Stimulated activated CD4-positive, alpha-beta T cell treated with anti-CD3 and anti-CD28 coated beads, Interleukin-4, amount 100 ng/mL, for 1 hour (primary cell): ENCODE results near the gene NRXN2.

Experiments used
- DNase-seq: peaks from one replicate; pipeline ENCODE4 v3.0.0-alpha.2; 2020

The NRXN2 gene

GRCh38 chr11:64696045-64696444 is 27.0 kb downstream of the NRXN2 start:
- no peak for DNase-seq

GRCh38 chr11:64695548-64695947 is 27.4 kb downstream of the NRXN2 start:
- DNase-seq: no peak

DNA sequence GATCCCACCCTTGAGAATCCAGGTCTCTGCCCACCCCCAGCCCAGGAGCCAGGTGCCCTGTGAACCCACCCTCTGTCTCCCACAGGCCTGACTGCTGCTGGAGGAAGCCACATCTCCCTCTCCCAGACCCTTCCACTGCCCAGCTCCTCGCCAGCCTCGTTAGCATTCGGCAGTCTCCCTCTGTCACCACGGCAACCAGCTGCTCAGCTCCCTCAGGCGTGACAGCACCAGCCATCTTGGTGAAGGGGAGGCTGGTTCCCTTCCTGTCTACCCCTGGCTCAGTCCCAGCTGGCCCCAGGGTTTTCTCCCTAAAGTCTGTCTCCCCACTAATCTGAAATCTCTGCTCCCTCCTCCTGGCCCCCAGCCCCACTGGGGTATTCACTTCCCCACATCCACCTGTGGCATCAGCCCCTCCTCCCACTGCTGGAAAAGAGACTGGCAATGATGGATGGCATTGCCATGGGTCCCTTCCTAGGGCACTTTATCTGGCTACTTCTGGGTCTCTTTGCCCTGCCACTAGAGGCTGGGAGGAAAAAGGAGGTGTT is 28.1 kb downstream of the NRXN2 start:
- no peak for DNase-seq

DNA sequence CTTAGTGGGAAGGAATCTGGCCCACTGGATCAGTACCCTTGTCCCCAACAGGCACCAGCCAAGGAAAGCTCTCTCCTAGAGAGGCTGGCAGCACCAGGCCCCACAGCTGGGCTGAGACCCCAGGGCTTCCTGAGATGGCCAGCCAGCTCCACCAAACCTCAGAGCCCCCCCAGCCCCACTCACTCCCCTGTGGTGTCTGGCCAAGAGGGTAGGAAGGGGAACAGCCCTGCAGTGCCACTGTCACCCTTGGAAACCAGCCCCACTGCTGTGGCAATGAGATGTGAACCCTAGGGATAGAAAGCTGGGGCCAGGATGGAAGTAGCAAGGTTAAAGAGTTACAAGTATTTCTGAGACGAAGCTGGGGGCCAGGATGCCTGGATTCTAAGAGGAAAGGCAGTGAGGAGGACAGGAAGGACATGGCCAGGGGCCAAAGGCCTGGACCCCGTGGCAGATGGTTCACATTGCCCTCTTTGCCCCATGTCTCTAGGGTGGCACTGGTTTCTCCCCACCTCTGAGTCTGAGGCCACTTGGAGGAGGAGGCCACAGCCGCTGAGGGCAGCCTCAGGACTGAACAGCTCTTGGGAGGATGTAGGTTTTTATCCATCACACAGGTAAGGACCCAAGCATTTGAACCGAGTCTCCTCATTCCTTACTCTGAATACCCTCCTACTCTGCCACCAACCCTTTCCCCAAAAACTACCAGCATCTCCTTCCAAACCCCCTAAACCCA is 28.8 kb downstream of the NRXN2 start:
- DNase-seq: no peak

DNA sequence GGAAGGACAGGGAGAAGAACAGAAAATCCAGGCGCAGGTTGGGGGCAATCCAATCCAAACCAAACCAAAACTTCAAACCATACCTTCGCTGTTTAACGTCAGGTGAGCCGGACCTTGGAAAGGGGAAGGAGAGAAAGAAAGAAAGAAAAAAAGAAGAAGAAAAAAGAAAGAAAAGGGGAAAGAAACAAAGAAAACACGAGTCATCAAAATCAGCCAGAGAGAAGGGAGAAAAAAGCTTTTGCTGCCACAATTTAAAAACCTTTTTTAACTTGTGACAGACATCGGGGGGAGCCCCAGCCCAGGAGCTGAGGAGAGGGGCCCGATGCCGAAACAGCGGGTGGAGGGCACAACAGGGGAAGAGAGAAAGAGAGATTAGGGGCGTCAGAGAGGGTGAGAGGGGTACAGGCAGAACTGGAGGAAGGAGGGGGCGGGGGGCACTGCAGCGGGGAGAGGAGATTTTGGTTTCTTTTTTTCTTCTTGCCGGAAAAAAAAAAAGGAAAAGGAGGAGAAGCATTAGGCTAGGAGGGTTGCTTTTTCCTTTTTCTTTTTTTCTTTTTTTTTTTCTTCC is 30.1 kb downstream of the NRXN2 start:
- no peak for DNase-seq

DNA sequence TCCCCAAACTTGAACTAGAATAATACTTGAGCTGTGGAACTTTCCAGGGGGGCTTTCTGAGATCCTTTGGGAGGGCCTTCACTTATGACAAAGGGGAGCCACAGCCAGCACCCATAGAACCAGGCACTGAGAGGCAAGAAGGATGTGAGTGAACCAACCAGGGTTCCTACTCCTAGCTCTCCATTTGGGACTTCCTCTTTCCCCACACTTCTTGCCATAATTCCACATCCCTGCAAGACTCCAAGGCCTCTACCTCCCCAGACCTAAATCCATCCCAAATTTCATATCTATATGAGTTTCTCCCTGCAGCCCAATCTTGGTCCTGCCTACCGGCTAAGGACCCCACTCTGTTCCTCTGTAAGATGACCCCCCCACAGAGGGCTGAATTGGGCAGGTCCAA is 31.5 kb downstream of the NRXN2 start:
- DNase-seq: no peak

DNA sequence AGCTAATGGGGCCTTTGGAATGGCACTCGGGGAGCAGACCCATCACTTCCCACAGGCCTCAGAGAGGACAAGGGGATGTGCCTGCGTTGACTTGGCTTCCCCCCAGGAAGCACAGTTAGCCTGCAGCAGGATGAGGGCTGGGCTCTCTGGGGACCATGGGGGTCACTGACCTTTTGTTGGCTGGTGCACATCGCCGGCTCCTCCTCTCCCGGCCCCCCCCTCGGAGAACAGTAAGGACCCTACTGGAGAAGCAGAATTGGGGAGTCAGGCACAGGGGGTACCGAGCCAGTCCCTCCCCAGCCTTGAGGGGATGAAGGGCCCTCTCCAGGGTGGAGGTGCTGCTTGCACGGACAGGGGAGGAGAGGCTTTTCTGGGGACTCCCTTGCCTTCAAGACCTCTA is 32.8 kb downstream of the NRXN2 start:
- no peak for DNase-seq

DNA sequence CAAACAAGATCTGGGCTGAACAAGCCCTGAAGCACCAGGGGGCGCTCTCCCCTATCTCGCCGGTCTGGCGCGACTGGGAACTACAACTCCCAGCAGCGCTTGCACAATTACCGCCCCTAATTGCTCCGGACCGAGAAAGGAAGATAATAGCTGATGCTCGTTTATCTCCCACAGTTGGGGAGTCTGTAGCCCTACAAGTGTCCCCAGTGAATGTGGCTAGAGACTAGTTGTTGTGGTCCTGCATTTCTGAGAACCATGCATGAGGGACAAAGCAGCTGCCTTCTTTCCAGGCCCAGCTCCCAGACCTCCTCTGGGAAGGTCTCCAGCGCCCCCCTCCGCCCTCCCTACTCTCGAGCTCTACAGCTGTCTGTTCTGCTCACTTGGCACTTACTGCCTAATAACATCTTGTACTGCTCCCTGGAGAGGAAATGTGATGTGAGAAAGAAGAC is 34.4 kb downstream of the NRXN2 start:
- DNase-seq: peak; percentile 92

DNA sequence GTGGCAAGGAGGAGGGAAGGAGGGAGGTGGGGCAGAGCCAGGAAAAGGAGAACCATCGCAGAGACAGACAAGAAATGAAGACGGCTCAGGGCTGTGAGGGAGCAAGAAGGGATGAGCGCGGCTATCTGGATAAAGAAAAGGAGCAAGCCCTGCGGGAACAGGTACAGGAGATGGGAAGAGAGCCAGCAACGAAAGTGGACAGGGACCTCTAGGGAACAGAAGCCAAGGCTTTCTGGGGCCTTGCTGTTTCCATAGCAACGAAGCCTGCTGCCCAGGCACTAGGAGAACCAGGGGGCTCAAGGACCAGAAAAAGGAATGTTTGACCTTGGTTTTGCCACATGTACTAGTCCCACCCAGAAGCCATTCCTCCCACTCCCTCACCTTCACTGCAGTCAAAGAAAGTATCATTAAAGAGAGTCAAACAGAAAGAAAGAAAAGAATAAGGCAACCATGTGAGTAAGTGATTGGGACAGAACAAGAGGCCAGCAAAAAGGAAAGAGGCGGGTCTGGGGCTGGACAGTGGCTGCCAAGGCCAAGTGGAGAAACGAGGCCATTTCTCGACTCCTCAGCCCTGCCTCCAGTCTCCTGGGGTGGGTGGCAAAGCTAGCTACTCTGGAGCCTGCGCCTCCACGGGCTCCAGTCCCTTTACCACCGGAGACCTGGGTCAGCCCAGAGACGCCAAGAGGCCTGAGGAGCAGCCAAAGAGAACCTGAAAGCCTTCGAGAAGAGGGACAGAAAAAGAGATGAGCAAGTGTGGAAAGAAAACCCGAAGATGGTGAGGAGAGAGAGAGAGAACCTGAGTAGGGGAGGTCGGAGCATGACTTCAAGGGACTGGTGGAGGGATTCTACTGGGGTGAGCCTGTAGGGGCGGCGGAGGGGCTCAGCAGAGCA is 35.1 kb downstream of the NRXN2 start:
- no peak for DNase-seq

- no peak for DNase-seq
These were observed 35.8 kb downstream of the NRXN2 start for GRCh38 chr11:64687204-64687603.

- DNase-seq: no peak
These were observed 36.4 kb downstream of the NRXN2 start for GRCh38 chr11:64686466-64687170.

DNA sequence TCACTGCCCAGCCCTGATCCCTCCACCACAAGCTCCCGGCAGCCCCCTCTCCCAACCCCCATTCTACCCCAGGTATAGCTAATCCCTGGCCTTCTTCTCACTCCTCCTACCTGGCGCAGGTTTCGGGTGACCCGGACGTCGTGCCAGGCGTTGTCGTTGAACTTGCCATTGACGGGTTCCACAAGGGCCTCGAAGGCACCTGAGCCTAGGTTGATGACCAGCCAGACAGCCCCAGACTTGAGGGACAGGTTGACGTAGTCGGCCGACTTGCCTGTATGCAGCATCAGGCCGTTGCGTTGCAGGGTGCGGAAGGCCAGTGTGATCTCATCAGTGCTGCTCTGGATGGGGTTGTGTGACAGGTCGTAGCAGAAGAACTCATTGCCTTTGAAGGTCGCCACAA is 37.5 kb downstream of the NRXN2 start:
- DNase-seq: no peak

- DNase-seq: no peak
These were observed 38.6 kb downstream of the NRXN2 start for GRCh38 chr11:64684357-64684756.

DNA sequence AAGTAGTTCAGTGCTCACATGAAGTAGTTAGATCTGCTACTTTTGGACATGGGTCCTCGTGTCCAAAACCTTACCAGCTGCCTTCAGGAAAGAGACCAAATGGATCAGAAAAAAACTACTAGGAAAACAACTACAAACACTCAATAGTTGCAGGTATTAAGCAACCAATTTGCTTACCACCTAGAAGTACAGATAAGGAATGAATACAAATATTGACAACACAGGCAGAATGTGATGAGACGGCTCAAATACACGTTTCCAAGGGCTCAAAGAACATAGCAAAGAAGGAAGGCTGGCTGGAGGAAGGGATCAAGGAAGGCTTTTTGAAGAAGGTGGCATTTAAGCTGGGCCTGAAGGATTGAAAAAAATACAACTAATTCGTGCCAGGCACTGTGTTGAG is 41.8 kb downstream of the NRXN2 start:
- DNase-seq: no peak

GRCh38 chr11:64679846-64680245 is 43.2 kb downstream of the NRXN2 start:
- no peak for DNase-seq

DNA sequence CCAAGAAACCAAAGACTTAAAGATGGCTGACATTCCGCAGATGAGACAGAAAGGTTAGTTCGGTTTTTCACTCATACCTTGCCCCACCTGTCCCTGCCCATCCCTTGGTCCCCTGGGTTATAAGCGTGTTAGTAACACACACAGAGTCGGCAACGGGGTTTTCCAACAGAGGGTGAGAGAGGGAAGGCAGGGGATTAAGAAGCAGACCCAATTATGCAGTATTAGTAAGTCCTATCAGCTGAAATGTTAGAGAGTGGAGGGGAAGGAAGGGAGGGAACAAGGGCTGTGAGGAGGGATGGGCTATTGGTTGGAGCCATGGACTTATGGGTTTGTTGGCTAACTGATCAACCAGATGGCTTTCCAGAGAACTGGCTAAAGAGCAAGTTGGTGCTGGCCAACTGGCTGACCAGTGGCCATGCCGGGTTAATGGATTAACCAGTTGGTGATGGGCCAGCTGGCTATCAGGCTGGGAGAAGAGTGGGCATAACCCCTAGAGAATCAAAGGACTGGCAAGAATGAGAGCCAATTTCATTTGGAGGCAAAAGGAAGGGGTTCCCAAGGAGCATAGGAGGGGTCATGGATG is 45.5 kb downstream of the NRXN2 start:
- DNase-seq: no peak

DNA sequence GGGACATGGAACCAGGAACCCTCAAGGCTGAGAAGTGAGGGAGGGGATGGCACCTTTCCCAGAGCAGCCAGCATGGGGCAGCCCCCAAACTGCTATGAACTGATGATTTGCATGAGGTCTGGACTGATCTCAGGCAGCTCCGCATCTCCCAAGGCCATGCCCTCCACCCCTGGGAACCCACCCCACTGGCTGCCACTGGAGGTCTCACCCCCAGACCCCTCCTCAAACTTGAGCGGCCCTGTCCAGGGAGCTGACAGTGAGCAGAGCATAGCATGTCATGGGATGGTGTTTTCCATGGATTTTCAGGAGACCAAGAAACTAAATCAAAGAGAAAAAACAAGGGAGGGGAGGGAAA is 46.8 kb downstream of the NRXN2 start:
- no peak for DNase-seq

DNA sequence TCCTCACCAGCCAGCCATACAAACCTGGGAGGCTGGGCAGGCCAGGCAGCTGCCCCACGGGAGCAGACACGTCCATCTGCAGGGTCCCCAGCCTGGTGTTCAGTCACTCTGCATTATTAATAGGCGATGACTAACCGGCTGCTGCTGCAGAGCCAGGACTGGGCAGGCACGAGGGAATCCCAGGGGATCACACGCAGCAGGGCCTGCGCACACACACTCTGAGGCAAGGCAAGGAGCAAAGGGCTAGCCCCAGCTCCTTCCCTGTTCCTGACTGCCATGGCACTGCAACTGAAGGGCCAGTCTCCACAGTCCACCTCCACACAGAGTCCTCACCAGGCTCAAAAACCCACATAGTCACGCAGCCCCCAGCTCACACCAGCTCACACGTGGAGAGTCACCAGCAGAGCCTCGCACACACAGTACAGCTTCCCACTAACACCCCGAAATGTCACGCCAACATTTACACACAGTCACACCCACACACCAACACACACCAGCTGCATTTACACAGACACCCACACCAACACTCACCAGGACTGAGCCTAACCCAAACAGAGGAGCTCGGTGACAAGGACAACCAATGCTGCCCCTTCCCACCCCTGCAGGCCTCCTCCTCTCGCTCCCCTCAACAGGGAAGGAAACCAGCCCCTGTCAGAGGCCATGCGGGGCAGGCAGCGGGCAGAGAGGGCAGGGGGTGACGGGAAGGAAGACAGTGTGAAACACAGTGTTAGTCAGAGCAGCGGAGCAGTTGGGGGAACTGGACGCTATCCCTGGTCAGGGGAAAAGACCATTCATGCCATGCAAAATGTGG is 47.3 kb downstream of the NRXN2 start:
- DNase-seq: no peak

GRCh38 chr11:64674774-64675173 is 48.2 kb downstream of the NRXN2 start:
- DNase-seq: no peak

DNA sequence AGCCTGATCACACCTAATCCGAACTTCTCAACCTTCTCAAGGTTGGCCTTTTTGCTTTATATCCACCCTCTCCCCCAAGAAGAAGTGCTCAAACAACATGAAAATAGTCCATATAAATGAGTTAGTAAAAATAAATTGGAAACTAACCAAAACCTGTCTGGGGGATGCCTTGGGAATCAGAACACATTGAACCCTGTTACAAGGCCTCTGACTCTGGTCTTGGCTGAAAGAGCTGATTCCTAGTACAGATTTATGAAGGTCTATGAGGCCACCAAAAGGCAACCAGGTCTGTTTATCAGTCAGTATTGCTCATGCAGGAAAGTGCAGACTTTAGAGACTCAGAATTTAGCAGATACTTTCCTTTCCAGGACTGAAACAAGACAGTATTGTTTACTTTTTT is 49.7 kb downstream of the NRXN2 start:
- no peak for DNase-seq

DNA sequence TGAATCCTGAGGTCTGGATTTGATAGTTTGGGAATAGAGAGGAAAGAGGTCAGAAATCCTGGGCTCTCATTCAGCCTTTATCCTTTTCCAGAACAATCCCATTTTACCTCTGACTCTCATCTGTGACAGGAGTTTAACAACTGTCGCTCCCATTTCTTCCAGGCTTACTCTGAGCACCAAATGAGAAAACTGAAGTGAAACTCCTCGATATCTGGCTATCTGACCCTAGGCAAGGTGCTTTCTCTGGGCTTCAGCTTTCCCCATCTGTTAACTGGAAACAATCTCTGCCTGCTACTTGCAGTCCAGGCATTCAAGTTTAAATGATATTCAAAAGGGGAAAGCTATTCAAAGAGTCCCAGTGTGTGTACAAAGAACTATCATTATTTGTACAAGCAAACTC is 50.1 kb downstream of the NRXN2 start:
- no peak for DNase-seq

GRCh38 chr11:64670975-64671374 is 52.0 kb downstream of the NRXN2 start:
- no peak for DNase-seq
